22Rv1 (cell line): ENCODE measurements around the gene AGAP1.

ENCODE experiments used
- H3K27ac ChIP-seq: fragments of 450-650 bp; 2 replicates; pipeline ENCODE4 v1.5.1; 2017
- ZFX ChIP-seq: fragments of 450-650 bp; IDR thresholded peaks from 2 replicates; pipeline ENCODE4 v1.6.1; 2017; ENCODE audit warnings: antibody characterized with exemption, borderline replicate concordance
- TF ChIP-seq, protein P1 (sequence below): fragments of 450-650 bp; IDR thresholded peaks from 2 replicates; pipeline ENCODE4 v1.5.1; 2017; ENCODE audit warnings: mild to moderate bottlenecking

AGAP1 gene

DNA sequence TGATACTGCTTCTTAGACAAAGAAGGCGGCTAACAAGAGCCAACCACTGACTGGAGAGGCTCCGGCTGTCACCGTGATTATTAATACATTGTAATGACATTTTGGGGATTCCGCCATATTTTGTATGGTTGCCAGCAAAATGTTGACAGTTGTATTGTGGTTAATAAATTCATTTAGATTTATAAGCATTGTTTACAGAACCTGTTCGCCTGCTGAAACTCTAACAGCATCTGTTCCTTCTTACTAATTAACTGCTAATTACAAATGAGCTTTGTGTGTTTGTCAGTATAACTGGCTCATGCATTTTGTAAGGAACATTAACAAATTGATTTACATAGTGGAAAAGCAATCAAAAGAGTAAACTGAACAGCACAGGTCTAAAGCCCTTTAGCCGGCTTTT is 342.0 kb downstream of the AGAP1 start:
- TF ChIP-seq, protein P1, sequence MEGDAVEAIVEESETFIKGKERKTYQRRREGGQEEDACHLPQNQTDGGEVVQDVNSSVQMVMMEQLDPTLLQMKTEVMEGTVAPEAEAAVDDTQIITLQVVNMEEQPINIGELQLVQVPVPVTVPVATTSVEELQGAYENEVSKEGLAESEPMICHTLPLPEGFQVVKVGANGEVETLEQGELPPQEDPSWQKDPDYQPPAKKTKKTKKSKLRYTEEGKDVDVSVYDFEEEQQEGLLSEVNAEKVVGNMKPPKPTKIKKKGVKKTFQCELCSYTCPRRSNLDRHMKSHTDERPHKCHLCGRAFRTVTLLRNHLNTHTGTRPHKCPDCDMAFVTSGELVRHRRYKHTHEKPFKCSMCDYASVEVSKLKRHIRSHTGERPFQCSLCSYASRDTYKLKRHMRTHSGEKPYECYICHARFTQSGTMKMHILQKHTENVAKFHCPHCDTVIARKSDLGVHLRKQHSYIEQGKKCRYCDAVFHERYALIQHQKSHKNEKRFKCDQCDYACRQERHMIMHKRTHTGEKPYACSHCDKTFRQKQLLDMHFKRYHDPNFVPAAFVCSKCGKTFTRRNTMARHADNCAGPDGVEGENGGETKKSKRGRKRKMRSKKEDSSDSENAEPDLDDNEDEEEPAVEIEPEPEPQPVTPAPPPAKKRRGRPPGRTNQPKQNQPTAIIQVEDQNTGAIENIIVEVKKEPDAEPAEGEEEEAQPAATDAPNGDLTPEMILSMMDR: no peak
- no peak for TF ChIP-seq ZFX
- no peak overlapping the region for H3K27ac ChIP-seq

DNA sequence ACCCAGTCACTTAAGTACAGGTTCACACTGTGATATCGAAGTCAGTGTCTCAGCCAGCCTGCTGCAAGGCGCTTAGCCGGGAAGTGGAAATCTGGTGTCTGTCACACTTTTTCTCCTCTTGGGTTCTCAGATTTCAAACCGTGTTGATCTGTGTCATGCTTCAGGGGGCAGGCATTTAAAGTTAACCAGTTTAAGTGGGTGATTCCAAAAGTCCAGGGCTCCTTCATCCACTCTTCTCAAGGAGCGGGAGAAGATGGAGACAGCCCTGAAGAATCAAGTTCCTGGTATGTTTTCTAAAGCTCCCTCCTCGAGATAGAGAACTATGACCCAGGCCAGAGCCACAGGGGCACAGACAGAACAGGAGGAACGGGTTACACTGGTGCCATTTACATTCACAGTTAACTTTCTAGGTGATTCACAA is 342.7 kb downstream of the AGAP1 start:
- H3K27ac ChIP-seq: no peak overlapping the region
- TF ChIP-seq, protein P1: no peak
- TF ChIP-seq ZFX: no peak

DNA sequence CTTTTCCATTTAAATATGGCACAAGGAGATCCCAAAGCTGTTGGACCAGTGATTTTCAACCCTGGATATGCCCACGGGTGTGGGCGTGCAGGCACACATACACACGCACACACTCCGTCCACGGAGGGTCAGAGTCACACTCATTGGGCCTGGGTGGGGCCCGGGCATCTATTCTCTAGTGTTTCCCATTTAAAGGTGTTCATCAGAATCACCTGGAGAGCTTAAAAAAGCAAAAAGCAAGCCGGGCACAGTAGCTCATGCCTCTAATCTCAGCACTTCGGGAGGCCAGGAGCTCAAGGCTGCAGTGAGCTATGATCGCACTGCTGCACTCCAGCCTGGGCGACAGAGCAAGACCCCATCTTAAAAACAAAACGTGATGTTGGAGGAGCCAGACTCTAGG is 345.4 kb downstream of the AGAP1 start:
- TF ChIP-seq, protein P1: no peak
- TF ChIP-seq ZFX: no peak
- no peak overlapping the region for H3K27ac ChIP-seq

DNA sequence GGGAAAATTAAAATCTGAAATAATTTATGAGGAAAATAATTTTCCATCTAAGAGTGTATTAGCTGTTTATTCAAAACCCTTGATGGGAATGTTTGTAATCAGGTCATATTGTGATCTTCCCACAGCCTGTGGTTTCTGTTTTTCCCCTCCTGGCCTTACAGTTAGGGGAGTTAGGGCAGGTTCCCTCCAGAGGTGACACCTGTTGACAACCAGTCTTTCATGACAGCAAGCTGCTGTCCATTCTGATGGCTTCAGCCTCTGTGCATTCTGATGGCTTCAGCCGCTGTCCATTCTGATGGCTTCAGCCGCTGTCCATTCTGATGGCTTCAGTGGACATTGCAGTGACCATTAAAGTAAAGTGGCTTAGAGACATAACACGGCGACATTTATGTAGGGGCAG is 346.1 kb downstream of the AGAP1 start:
- TF ChIP-seq, protein P1: no peak
- no peak for TF ChIP-seq ZFX
- H3K27ac ChIP-seq: no peak overlapping the region

DNA sequence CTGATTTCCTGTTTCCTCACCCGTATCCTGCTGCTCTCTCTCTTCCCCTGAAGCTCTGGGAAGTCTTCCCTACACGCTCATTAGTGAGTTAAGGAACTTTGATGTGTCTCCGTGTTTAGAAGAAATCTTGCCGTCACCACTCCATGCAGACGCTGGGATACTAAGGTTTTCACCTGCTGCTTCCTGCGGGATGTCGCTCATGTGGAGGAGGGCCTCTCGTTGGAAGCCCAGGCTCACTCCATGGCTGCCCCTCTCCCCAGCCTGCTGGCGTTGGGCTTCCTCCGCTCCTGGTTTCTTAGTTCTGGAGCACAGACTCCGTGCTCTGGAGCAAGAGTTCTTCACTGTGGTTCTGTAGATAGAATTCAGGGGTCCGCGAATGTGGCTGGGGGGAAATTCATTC is 348.0 kb downstream of the AGAP1 start:
- no peak overlapping the region for H3K27ac ChIP-seq
- TF ChIP-seq ZFX: no peak
- TF ChIP-seq, protein P1: no peak

DNA sequence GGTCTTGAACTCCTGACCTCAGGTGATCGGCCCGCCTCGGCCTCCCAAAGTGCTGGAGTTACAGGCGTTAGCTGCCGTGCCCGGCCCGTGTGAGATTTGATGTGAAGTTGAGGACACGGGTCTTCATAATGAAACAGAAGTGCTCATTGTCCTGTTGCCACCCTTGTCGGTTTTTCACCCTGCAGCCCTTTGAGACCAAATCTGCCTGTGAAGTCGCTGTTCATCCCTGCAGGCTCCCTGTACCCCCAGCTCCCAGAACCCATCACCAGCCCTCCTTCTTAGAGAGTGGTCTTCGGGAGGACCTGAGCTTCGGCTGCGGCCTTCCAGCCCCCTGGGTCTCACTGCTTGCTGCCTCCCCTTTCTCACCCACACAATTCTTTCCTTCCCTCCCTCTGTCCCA is 349.1 kb downstream of the AGAP1 start:
- no peak overlapping the region for H3K27ac ChIP-seq
- TF ChIP-seq ZFX: no peak
- TF ChIP-seq, protein P1: no peak

DNA sequence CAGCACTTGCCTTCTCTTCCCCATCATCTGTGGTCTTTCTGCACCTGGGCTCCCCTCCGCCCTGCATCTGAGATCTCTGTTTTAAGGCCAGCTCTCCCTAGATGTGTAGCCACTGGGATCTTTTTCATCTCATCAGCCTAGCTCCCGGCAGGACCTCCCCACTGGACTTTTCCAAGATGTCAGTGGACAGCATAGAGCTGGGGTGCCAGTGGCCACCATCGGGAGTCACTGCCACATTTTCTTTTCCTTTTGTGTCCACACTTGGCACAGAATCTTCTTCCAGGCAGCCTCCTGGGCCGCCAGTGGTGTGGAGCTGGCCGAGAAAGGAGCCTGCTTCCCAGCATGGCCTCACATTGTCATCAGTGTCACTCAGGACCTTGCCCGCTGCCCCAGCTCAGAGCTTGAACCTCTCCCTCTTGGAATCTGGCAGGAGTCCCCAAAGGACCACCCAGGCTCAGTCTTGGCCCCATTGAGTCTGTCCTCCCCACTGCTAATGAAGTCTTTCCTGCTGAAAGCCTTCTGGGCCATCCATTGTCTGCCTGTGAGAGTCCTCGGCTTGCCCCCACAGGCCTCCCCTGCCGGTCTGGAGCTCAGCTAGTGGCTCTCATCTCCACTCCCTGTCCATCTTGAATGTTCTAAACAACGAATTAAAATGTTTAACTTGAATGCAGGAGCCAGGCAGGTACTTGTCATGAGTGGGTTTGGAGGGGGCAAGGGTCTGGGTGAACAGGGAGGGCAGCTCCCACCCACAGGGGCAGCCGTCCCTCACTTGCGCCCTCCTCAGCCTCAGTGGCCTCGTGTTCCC is 349.9 kb downstream of the AGAP1 start:
- H3K27ac ChIP-seq: no peak overlapping the region
- TF ChIP-seq, protein P1: no peak
- no peak for TF ChIP-seq ZFX
